Measurements from ENCODE around the gene KLF11. TPM values are rescaled to one million over a fixed set of nuclear protein-coding genes. Genes with fewer than 3 reads are reported as not detected.

Gene KLF11
- total and polyA plus RNA-seq, 2 donors (not counting 3 experiments of a cell fraction or from before 2014, with no cell fraction given): 10.5 to 11.3 TPM

DNA sequence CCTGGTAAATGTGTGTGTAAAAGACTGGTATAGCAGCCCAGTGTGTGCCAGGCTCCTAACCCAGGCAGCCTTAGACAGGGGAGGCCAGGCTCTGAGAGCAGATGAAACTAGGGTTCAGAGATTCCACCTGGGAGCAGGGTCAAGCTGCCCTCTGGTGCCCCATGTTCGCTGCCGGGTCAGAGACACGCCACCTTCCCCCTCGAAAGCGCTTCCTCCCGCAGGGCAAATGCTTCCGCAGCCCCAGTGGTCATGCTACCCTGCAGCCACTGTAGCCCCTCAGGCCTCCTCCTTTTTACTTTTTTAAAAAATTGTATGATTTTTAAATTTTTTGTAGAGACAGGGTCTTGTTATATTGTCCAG is 10.6 kb upstream of the KLF11 start:
- H4K20me1 ChIP-seq (replicated peaks; ENCODE audit: control insufficient read depth, extremely low read depth, insufficient read depth, low read length): no peaks in the 10 kb centered on the region
- intact Hi-C loops (cut with micrococcal nuclease) (no loop called here), dilution Hi-C loops (cut with MboI; ENCODE audit: extremely low pct_ligation_motif_present, low sequenced_read_pairs) (no loop called here)
- BruUV-seq (replicated peaks): no TSS peak
- H3K79me2 ChIP-seq (ENCODE audit: control insufficient read depth, insufficient read depth, low read length): no peaks in the 10 kb centered on the region
- peaks cover 27% of the 10 kb centered on the region for H3K4me1 ChIP-seq (ENCODE audit: control insufficient read depth, extremely low read depth, insufficient read depth, low read length)
- TF ChIP-seq, protein P1, sequence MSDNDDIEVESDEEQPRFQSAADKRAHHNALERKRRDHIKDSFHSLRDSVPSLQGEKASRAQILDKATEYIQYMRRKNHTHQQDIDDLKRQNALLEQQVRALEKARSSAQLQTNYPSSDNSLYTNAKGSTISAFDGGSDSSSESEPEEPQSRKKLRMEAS (IDR thresholded peaks at IDR 0.05; ENCODE audit: insufficient read depth, insufficient read length): no peak
- TF ChIP-seq, protein P2, sequence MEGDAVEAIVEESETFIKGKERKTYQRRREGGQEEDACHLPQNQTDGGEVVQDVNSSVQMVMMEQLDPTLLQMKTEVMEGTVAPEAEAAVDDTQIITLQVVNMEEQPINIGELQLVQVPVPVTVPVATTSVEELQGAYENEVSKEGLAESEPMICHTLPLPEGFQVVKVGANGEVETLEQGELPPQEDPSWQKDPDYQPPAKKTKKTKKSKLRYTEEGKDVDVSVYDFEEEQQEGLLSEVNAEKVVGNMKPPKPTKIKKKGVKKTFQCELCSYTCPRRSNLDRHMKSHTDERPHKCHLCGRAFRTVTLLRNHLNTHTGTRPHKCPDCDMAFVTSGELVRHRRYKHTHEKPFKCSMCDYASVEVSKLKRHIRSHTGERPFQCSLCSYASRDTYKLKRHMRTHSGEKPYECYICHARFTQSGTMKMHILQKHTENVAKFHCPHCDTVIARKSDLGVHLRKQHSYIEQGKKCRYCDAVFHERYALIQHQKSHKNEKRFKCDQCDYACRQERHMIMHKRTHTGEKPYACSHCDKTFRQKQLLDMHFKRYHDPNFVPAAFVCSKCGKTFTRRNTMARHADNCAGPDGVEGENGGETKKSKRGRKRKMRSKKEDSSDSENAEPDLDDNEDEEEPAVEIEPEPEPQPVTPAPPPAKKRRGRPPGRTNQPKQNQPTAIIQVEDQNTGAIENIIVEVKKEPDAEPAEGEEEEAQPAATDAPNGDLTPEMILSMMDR (IDR thresholded peaks at IDR 0.05; ENCODE audit: extremely low read depth in 1 of 2, insufficient read depth in 1 of 2, low read depth in 1 of 2, low read length in 2 of 2): no peak
- TF ChIP-seq EZH2 (IDR thresholded peaks at IDR 0.05; ENCODE audit: borderline replicate concordance, low read depth, low read length, severe bottlenecking): no peak
- TF ChIP-seq POLR2AphosphoS5 (IDR thresholded peaks at IDR 0.05; ENCODE audit: insufficient read depth, low read depth, low read length): no peak
- no peak for TF ChIP-seq FOS (IDR thresholded peaks at IDR 0.05; ENCODE audit: borderline replicate concordance, insufficient read depth, low read length)
- no peak overlapping the region for H3K9ac ChIP-seq (replicated peaks; ENCODE audit: extremely low read depth, insufficient read depth, low read length)
- H3K27ac ChIP-seq (ENCODE audit: insufficient read depth, low read depth, low read length): no peak overlapping the region
- FAIRE-seq (no peak), DNase-seq (ENCODE audit: low read depth, low spot score) (no peak)
- no peaks in the 10 kb centered on the region for H3K27me3 ChIP-seq (ENCODE audit: control insufficient read depth in 2 of 2, insufficient read depth in 2 of 2, low read length in 2 of 2)
- no peaks in the 10 kb centered on the region for H3K9me1 ChIP-seq (replicated peaks; ENCODE audit: control insufficient read depth, extremely low read depth, insufficient read depth, low read length)
- POLR2A ChIA-PET: interaction anchor here (0.8 kb wide), 1 partner anchor 14 kb away, joined by 4 read pairs; no protein-coding TSS in a partner anchor
- H3K4me3 ChIP-seq (replicated peaks in 1 of 3; ENCODE audit: insufficient read depth in 1 of 3, low read depth in 1 of 3, low read length in 3 of 3): no peak overlapping the region
- H3K9me3 ChIP-seq (replicated peaks; ENCODE audit: control insufficient read depth, insufficient read depth, low read length): no peaks in the 10 kb centered on the region
- H3K36me3 ChIP-seq (ENCODE audit: control insufficient read depth in 2 of 2, extremely low read depth in 1 of 2, insufficient read depth in 2 of 2, low read length in 2 of 2): no peaks in the 10 kb centered on the region
- H3K4me2 ChIP-seq (ENCODE audit: insufficient read depth, low read length): no peak overlapping the region
- CTCF ChIA-PET: interaction anchor here (4.2 kb wide), 1 partner anchor 48 kb away, joined by 52 read pairs; no protein-coding TSS in a partner anchor
- no peak overlapping the region for H2AFZ ChIP-seq (ENCODE audit: low read depth, low read length)

Measured in endothelial cell of umbilical vein (primary cell).